ENCODE results near the gene ESF1.
"Not testable (repeated sequence)": the region's sequence is repeated elsewhere in the genome, so short reads cannot be mapped to it uniquely, and the experiment has no call there.

The ESF1 gene

DNA sequence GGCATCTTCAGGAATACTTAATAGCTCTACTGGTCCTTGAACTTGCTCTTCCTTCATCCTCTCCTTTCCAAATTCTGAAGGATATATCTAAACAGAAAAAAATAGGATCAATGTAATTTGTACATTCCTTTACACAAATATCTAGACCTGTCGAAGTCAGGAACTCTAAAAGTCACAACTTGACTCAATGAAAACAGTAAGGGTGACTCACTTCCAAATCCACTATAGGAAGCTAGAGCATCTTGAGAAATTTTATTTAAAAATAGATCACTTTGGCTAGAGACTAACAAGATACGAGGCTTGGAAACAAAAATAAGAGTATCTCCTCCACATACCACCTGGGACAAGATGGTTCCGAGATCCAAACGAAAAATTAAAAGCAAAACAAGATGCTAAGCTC, 12.2 kb downstream of the ESF1 start:
- Histone ChIP-seq H3K27ac (ENCODE audit: insufficient read depth, low read depth, low read length, poor library complexity, severe bottlenecking) (no peak overlapping the region), H3K4me3 (ENCODE audit: insufficient read depth, low read depth, low read length) (no peak overlapping the region), H3K9me3 (ENCODE audit: control insufficient read depth, low read length) (no peaks in the 10 kb centered on the region), H3K36me3 (ENCODE audit: control insufficient read depth, insufficient read depth, low read length) (peaks cover 33% of the 10 kb centered on the region), H3K4me1 (ENCODE audit: control insufficient read depth, insufficient read depth, low read length) (no peaks in the 10 kb centered on the region), H3K27me3 (ENCODE audit: control insufficient read depth, insufficient read depth, low read length, poor library complexity, severe bottlenecking) (no peaks in the 10 kb centered on the region)
- 80 to 96% methylated on average over 3 to 4 of the region's 4 CpGs for WGBS, 2 experiments

GRCh38 chr20:13771853-13772453, 12.8 kb downstream of the ESF1 start:
- Histone ChIP-seq H3K36me3 (ENCODE audit: control insufficient read depth, insufficient read depth, low read length) (peaks cover 39% of the 10 kb centered on the region), H3K4me3 (ENCODE audit: insufficient read depth, low read depth, low read length) (no peak overlapping the region), H3K27me3 (ENCODE audit: control insufficient read depth, insufficient read depth, low read length, poor library complexity, severe bottlenecking) (no peaks in the 10 kb centered on the region), H3K4me1 (ENCODE audit: control insufficient read depth, insufficient read depth, low read length) (no peaks in the 10 kb centered on the region), H3K27ac (ENCODE audit: insufficient read depth, low read depth, low read length, poor library complexity, severe bottlenecking) (no peak overlapping the region), H3K9me3 (ENCODE audit: control insufficient read depth, low read length) (no peaks in the 10 kb centered on the region)
- 89 to 97% methylated on average over 4 of the region's 4 CpGs for WGBS, 2 experiments

DNA sequence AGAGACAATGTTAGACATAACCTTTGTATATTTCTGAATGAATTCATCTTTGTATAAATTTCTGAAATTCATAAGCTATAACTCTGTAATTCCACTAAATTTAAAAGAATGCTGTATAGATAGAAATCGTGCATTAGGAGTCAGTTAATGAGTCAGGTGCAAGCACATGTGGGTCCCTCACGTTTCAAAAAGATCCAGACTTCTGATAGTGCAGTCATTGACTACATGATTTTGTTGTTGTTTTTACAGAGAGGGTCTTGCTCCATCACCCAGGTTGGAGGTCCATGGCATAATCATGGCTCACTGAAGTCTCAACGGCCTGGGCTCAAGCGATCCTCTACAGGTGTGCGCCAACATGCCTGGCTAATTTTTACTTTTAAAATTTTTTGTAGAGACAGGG, 14.6 kb downstream of the ESF1 start:
- no peak overlapping the region for H3K4me3 ChIP-seq (ENCODE audit: insufficient read depth, low read depth, low read length)
- peaks cover 50% of the 10 kb centered on the region for H3K36me3 ChIP-seq (ENCODE audit: control insufficient read depth, insufficient read depth, low read length)
- WGBS, 2 experiments = 94 to 96% methylated on average over 5 of the region's 5 CpGs
- no peaks in the 10 kb centered on the region for H3K4me1 ChIP-seq (ENCODE audit: control insufficient read depth, insufficient read depth, low read length)
- H3K9me3 ChIP-seq (ENCODE audit: control insufficient read depth, low read length) = no peaks in the 10 kb centered on the region
- no peak overlapping the region for H3K27ac ChIP-seq (ENCODE audit: insufficient read depth, low read depth, low read length, poor library complexity, severe bottlenecking)
- H3K27me3 ChIP-seq (ENCODE audit: control insufficient read depth, insufficient read depth, low read length, poor library complexity, severe bottlenecking) = no peaks in the 10 kb centered on the region

GRCh38 chr20:13765868-13766416, 18.8 kb downstream of the ESF1 start:
- WGBS, 2 experiments = 100% methylated on average over 1 of the region's 1 CpG; no CpG with 5 or more reads in 1 of the 2 experiments
- peaks cover 60% of the 10 kb centered on the region for H3K36me3 ChIP-seq (ENCODE audit: control insufficient read depth, insufficient read depth, low read length)

GRCh38 chr20:13765299-13765698, 19.4 kb downstream of the ESF1 start:
- Histone ChIP-seq H3K27ac (ENCODE audit: insufficient read depth, low read depth, low read length, poor library complexity, severe bottlenecking) (no peak overlapping the region), H3K9me3 (ENCODE audit: control insufficient read depth, low read length) (no peaks in the 10 kb centered on the region), H3K4me3 (ENCODE audit: insufficient read depth, low read depth, low read length) (no peak overlapping the region), H3K27me3 (ENCODE audit: control insufficient read depth, insufficient read depth, low read length, poor library complexity, severe bottlenecking) (no peaks in the 10 kb centered on the region), H3K4me1 (ENCODE audit: control insufficient read depth, insufficient read depth, low read length) (no peaks in the 10 kb centered on the region), H3K36me3 (ENCODE audit: control insufficient read depth, insufficient read depth, low read length) (peaks cover 60% of the 10 kb centered on the region)

More at GRCh38 chr20:13765868-13766416, 18.8 kb downstream of the ESF1 start:
- no peaks in the 10 kb centered on the region for H3K4me1 ChIP-seq (ENCODE audit: control insufficient read depth, insufficient read depth, low read length)
- no peaks in the 10 kb centered on the region for H3K9me3 ChIP-seq (ENCODE audit: control insufficient read depth, low read length)
- no peaks in the 10 kb centered on the region for H3K27me3 ChIP-seq (ENCODE audit: control insufficient read depth, insufficient read depth, low read length, poor library complexity, severe bottlenecking)
- H3K27ac ChIP-seq (ENCODE audit: insufficient read depth, low read depth, low read length, poor library complexity, severe bottlenecking) = no peak overlapping the region
- no peak overlapping the region for H3K4me3 ChIP-seq (ENCODE audit: insufficient read depth, low read depth, low read length)

- 94% methylated on average over 32 to 33 of the region's 33 CpGs for whole genome bisulfite sequencing, 2 experiments
- H3K36me3 ChIP-seq (ENCODE audit: control insufficient read depth, insufficient read depth, low read length) = peaks cover 41% of the 10 kb centered on the region
- H3K9me3 ChIP-seq (ENCODE audit: control insufficient read depth, low read length); H3K4me3 ChIP-seq (ENCODE audit: insufficient read depth, low read depth, low read length); H3K4me1 ChIP-seq (ENCODE audit: control insufficient read depth, insufficient read depth, low read length); H3K27ac ChIP-seq (ENCODE audit: insufficient read depth, low read depth, low read length, poor library complexity, severe bottlenecking); H3K27me3 ChIP-seq (ENCODE audit: control insufficient read depth, insufficient read depth, low read length, poor library complexity, severe bottlenecking): not testable (repeated sequence)
Observed at GRCh38 chr20:13760451-13760946, 24.2 kb downstream of the ESF1 start.

- WGBS, 2 experiments = 100% methylated on average over 1 of the region's 1 CpG; no CpG with 5 or more reads in 1 of the 2 experiments
- Histone ChIP-seq H3K27me3 (ENCODE audit: control insufficient read depth, insufficient read depth, low read length, poor library complexity, severe bottlenecking) (no peaks in the 10 kb centered on the region), H3K27ac (ENCODE audit: insufficient read depth, low read depth, low read length, poor library complexity, severe bottlenecking) (no peak overlapping the region), H3K4me1 (ENCODE audit: control insufficient read depth, insufficient read depth, low read length) (no peaks in the 10 kb centered on the region), H3K4me3 (ENCODE audit: insufficient read depth, low read depth, low read length) (no peak overlapping the region), H3K36me3 (ENCODE audit: control insufficient read depth, insufficient read depth, low read length) (peaks cover 26% of the 10 kb centered on the region), H3K9me3 (ENCODE audit: control insufficient read depth, low read length) (no peaks in the 10 kb centered on the region)
Observed at GRCh38 chr20:13758884-13759283, 25.8 kb downstream of the ESF1 start.

DNA sequence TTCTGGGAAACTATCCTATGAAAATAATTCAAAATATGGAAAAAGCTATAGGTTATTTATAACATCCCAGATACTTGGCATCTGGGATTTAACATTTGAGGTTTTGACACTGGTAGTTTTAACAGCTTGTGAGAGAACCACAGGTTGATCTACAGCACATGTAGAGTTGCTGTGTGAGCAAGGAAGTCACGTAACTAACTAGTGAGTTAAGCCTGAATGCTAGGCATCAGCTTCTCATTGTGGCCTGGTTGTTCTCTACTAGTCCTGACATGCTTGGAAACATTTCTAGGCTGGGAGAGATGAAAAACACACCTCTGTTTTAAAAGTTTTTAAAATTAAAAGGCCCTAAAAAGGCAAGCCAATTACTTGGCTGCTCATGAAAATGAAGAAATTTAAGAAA, 28.2 kb downstream of the ESF1 start:
- H3K4me3 ChIP-seq (ENCODE audit: insufficient read depth, low read depth, low read length) = no peak overlapping the region
- H3K4me1 ChIP-seq (ENCODE audit: control insufficient read depth, insufficient read depth, low read length) = no peaks in the 10 kb centered on the region
- H3K27me3 ChIP-seq (ENCODE audit: control insufficient read depth, insufficient read depth, low read length, poor library complexity, severe bottlenecking) = no peaks in the 10 kb centered on the region
- H3K27ac ChIP-seq (ENCODE audit: insufficient read depth, low read depth, low read length, poor library complexity, severe bottlenecking) = no peak overlapping the region
- WGBS, 2 experiments = 96 to 100% methylated on average over 1 of the region's 1 CpG
- H3K9me3 ChIP-seq (ENCODE audit: control insufficient read depth, low read length) = no peaks in the 10 kb centered on the region
- peaks cover 20% of the 10 kb centered on the region for H3K36me3 ChIP-seq (ENCODE audit: control insufficient read depth, insufficient read depth, low read length)

DNA sequence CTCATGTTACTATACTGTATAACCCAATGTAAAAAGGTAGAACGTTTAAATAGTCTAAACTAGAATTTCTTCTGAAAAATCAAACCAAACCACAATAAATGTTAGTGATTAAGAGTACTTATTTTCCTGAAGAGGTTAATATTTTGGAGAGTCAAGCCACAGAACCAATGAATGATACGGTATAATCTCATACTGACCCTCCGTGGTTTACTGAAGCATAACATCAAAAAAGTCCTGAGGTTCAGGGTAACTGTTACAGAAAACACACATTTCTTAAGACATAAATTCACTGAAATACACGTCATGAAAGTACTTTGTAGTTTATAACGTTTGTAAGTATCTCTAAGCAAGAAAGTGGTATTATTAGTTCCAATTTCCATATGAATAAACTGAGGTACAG, 28.9 kb downstream of the ESF1 start:
- WGBS, 2 experiments = 96 to 100% methylated on average over 2 to 5 of the region's 5 CpGs
- Histone ChIP-seq H3K27me3 (ENCODE audit: control insufficient read depth, insufficient read depth, low read length, poor library complexity, severe bottlenecking) (no peaks in the 10 kb centered on the region), H3K27ac (ENCODE audit: insufficient read depth, low read depth, low read length, poor library complexity, severe bottlenecking) (no peak overlapping the region), H3K4me3 (ENCODE audit: insufficient read depth, low read depth, low read length) (no peak overlapping the region), H3K4me1 (ENCODE audit: control insufficient read depth, insufficient read depth, low read length) (no peaks in the 10 kb centered on the region), H3K9me3 (ENCODE audit: control insufficient read depth, low read length) (no peaks in the 10 kb centered on the region), H3K36me3 (ENCODE audit: control insufficient read depth, insufficient read depth, low read length) (peaks cover 19% of the 10 kb centered on the region)

DNA sequence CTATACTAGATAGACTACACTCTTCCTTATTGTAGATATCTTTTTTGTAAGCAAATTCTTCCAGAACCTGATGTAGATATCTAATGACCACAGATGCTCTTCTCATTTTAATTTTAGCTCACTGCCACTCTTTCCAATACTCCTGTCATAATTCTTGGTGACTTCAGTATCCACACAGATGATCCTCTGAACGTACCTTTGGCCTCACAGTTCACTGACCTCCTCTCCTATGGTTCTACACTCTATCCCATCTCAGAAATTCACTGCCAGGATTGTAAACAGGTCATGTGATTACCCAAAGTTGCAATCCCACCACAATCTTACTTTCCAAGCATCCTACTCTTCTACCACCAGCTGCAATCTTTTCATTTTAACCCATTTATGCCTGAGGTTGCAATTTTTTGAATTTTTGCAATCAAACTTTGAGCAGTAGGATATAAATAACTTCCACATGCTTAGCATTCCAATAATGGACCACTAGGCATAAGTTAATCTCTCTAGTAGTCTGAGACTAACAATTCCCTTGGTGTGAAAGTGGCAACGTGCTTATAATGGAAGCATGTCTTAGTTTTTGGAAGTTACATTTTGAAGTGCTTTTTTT, 31.2 kb downstream of the ESF1 start:
- Histone ChIP-seq H3K36me3 (ENCODE audit: control insufficient read depth, insufficient read depth, low read length) (peaks cover 13% of the 10 kb centered on the region), H3K27me3 (ENCODE audit: control insufficient read depth, insufficient read depth, low read length, poor library complexity, severe bottlenecking) (no peaks in the 10 kb centered on the region), H3K4me1 (ENCODE audit: control insufficient read depth, insufficient read depth, low read length) (no peaks in the 10 kb centered on the region), H3K9me3 (ENCODE audit: control insufficient read depth, low read length) (no peaks in the 10 kb centered on the region), H3K4me3 (ENCODE audit: insufficient read depth, low read depth, low read length) (no peak overlapping the region), H3K27ac (ENCODE audit: insufficient read depth, low read depth, low read length, poor library complexity, severe bottlenecking) (no peak overlapping the region)
- WGBS, 2 experiments = 97% methylated on average over 2 of the region's 2 CpGs
